H1 (cell line): ENCODE data around the gene KRT83. TPM values are rescaled to one million over a fixed set of nuclear protein-coding genes. Genes with fewer than 3 reads are reported as not detected.

Experiments used
- CTCF ChIA-PET: fragments of 300-600 bp; sonication (Branson Sonifier 250); formaldehyde crosslinking; loops from one replicate; lab custom pipeline; 2021; ENCODE audit not compliant: partially characterized antibody; lab: Charles Lee
- POLR2A ChIA-PET: fragments of 300-600 bp; sonication (Branson Sonifier 250); formaldehyde crosslinking; loops from one replicate; lab custom pipeline; 2021; ENCODE audit warnings: inconsistent platforms; ENCODE audit not compliant: partially characterized antibody; lab: Charles Lee
- DNase-seq, 2 experiments: peaks; one replicate each; pipeline versions ENCODE4 v3.0.0 to v3.0.0-alpha.2; 2010 to 2022; ENCODE audit warnings: low spot score in 2 of 2, low read depth in 1 of 2, mixed read lengths in 1 of 2
- FAIRE-seq: peaks from 2 replicates; lab custom pipeline; 2011; peaks lifted over from hg19 to GRCh38; lab: Jason Lieb, UNC
- H2AFZ ChIP-seq: 2 replicates; pipeline ENCODE4 v1.8.1; 2012; ENCODE audit warnings: low read length, inconsistent platforms
- H2AK5ac ChIP-seq: 2 replicates; pipeline ENCODE4 v1.6.1; 2013; ENCODE audit warnings: low read depth, low read length
- H2BK120ac ChIP-seq: replicated peaks from 2 replicates; pipeline ENCODE3; 2013; ENCODE audit warnings: low read depth, low read length, inconsistent platforms
- H2BK12ac ChIP-seq: 2 replicates; pipeline ENCODE4 v1.6.1; 2013; ENCODE audit warnings: low read depth, low read length
- H2BK15ac ChIP-seq: 2 replicates; pipeline ENCODE4 v1.6.1; 2013; ENCODE audit warnings: low read length
- H2BK20ac ChIP-seq: 2 replicates; pipeline ENCODE4 v1.6.1; 2013; ENCODE audit warnings: low read length
- H2BK5ac ChIP-seq: 2 replicates; pipeline ENCODE4 v1.6.1; 2013; ENCODE audit warnings: low read depth, low read length
- H3K14ac ChIP-seq: 2 replicates; pipeline ENCODE4 v1.6.1; 2013; ENCODE audit warnings: inconsistent platforms; ENCODE audit not compliant: insufficient read length
- H3K18ac ChIP-seq: 2 replicates; pipeline ENCODE4 v1.6.1; 2013; ENCODE audit warnings: low read length; ENCODE audit errors: extremely low read depth
- H3K23ac ChIP-seq: 2 replicates; pipeline ENCODE4 v1.6.1; 2013; ENCODE audit warnings: inconsistent platforms; ENCODE audit not compliant: insufficient read length
- H3K23me2 ChIP-seq: 2 replicates; pipeline ENCODE4 v1.6.1; 2013; ENCODE audit warnings: low read depth, low read length
- H3K27ac ChIP-seq: 2 replicates; pipeline ENCODE4 v1.6.1; 2011; ENCODE audit warnings: low read depth, low read length, inconsistent platforms
- H3K27me3 ChIP-seq, 4 experiments: replicated peaks in 1 of 4; 1 replicate in 1 of 4; 2 replicates in 3 of 4; pipeline versions ENCODE4 v1.6.1 to v1.8.1; 2011 to 2013; ENCODE audit warnings: low read length in 3 of 4, mild to moderate bottlenecking in 3 of 4, inconsistent platforms in 2 of 4, mixed read lengths in 2 of 4, moderate library complexity in 1 of 4; ENCODE audit not compliant: control insufficient read depth in 3 of 4, insufficient read depth in 3 of 4; ENCODE audit errors: extremely low read depth in 1 of 4
- H3K36me3 ChIP-seq, 4 experiments: 2 replicates each; pipeline versions ENCODE4 v1.6.1 to v1.8.1; 2011 to 2013; ENCODE audit warnings: mild to moderate bottlenecking in 4 of 4, low read length in 3 of 4, moderate library complexity in 2 of 4, control low read depth in 1 of 4, inconsistent platforms in 1 of 4; ENCODE audit not compliant: insufficient read depth in 4 of 4, control insufficient read depth in 2 of 4
- H3K4ac ChIP-seq: replicated peaks from 2 replicates; pipeline ENCODE3; 2013; ENCODE audit warnings: low read length, low read depth, mixed read lengths, inconsistent platforms; ENCODE audit not compliant: insufficient read length
- H3K4me1 ChIP-seq, 4 experiments: replicated peaks in 1 of 4; 1 replicate in 1 of 4; 2 replicates in 3 of 4; pipeline versions ENCODE4 v1.6.1 to v1.8.1; 2011 to 2013; ENCODE audit warnings: low read length in 3 of 4, inconsistent platforms in 2 of 4, mixed read lengths in 1 of 4; ENCODE audit not compliant: insufficient read depth in 4 of 4, control insufficient read depth in 3 of 4
- H3K4me2 ChIP-seq, 2 experiments: 2 replicates each; pipeline versions ENCODE4 v1.6.1 to v1.8.1; 2011 to 2013; ENCODE audit warnings: low read depth in 2 of 2, low read length in 2 of 2, control low read depth in 1 of 2, inconsistent platforms in 1 of 2, mild to moderate bottlenecking in 1 of 2; ENCODE audit not compliant: insufficient read depth in 1 of 2
- H3K4me3 ChIP-seq, 4 experiments: fragments of 200-600, 300-600 bp in 1 of 4; sonication (generic), shearing (Covaris generic), sonication (Bioruptor Twin) in 1 of 4; 2 replicates each; pipeline versions ENCODE4 v1.5.1 to v1.8.1; 2011 to 2016; ENCODE audit warnings: low read length in 4 of 4, low read depth in 3 of 4, control low read depth in 2 of 4, inconsistent platforms in 2 of 4, mild to moderate bottlenecking in 2 of 4, mixed read lengths in 1 of 4, moderate library complexity in 1 of 4; ENCODE audit not compliant: insufficient read depth in 2 of 4; ENCODE audit errors: extremely low read depth in 1 of 4
- H3K56ac ChIP-seq: replicated peaks from 2 replicates; pipeline ENCODE3; 2013; ENCODE audit warnings: low read depth, mild to moderate bottlenecking, mixed read lengths, low read length, inconsistent platforms; ENCODE audit not compliant: insufficient read length
- H3K79me1 ChIP-seq: 2 replicates; pipeline ENCODE4 v1.6.1; 2013; ENCODE audit warnings: low read depth, low read length, control low read depth
- H3K79me2 ChIP-seq, 2 experiments: 2 replicates each; pipeline versions ENCODE4 v1.6.1 to v1.8.1; 2012 to 2013; ENCODE audit warnings: low read length in 2 of 2, mild to moderate bottlenecking in 2 of 2, inconsistent platforms in 1 of 2; ENCODE audit not compliant: insufficient read depth in 2 of 2, control insufficient read depth in 1 of 2
- H3K9ac ChIP-seq, 4 experiments: replicated peaks in 1 of 4; 1 replicate in 1 of 4; 2 replicates in 3 of 4; pipeline versions ENCODE4 v1.6.1 to v1.8.1; 2011 to 2013; ENCODE audit warnings: low read depth in 3 of 4, low read length in 3 of 4, control low read depth in 2 of 4, mild to moderate bottlenecking in 2 of 4, moderate library complexity in 2 of 4, inconsistent platforms in 1 of 4; ENCODE audit errors: extremely low read depth in 1 of 4
- H3K9me3 ChIP-seq, 2 experiments: 2 replicates each; pipeline versions ENCODE4 v1.6.1 to v1.8.1; 2012 to 2013; ENCODE audit warnings: mild to moderate bottlenecking in 2 of 2, moderate library complexity in 2 of 2, control low read depth in 1 of 2, inconsistent platforms in 1 of 2, low read depth in 1 of 2, low read length in 1 of 2, mixed read lengths in 1 of 2; ENCODE audit not compliant: insufficient read depth in 2 of 2
- H4K20me1 ChIP-seq, 2 experiments: replicated peaks in 1 of 2; 2 replicates each; pipeline versions ENCODE3 to v1.8.1; 2011 to 2013; ENCODE audit warnings: inconsistent platforms in 2 of 2, low read length in 2 of 2, mild to moderate bottlenecking in 1 of 2; ENCODE audit not compliant: insufficient read depth in 2 of 2, control insufficient read depth in 1 of 2
- H4K5ac ChIP-seq: 2 replicates; pipeline ENCODE4 v1.6.1; 2013; ENCODE audit warnings: low read length, low read depth, mixed read lengths, inconsistent platforms; ENCODE audit not compliant: insufficient read length
- H4K8ac ChIP-seq: 2 replicates; pipeline ENCODE4 v1.8.0; 2013; ENCODE audit warnings: mild to moderate bottlenecking, moderate library complexity, low read length, inconsistent platforms; ENCODE audit not compliant: insufficient read depth; ENCODE audit errors: extremely low read depth
- H4K91ac ChIP-seq: replicated peaks from 2 replicates; pipeline ENCODE3; 2013; ENCODE audit warnings: low read length, mixed read lengths, inconsistent platforms; ENCODE audit not compliant: insufficient read length
- WGBS, 2 experiments: shearing (Covaris generic) in 1 of 2; methylation state at CpG; one replicate each; pipeline versions ENCODE4 v1.1.6 to v1.1.7; 2013 to 2015; ENCODE audit warnings: low lambda C conversion rate in 2 of 2, mixed read lengths in 2 of 2, inconsistent platforms in 1 of 2, low coverage in 1 of 2, missing lambda C conversion rate in 1 of 2; ENCODE audit not compliant: insufficient replicate concordance in 2 of 2, insufficient coverage in 1 of 2, insufficient read length in 1 of 2; ENCODE audit errors: extremely low coverage in 1 of 2, missing lambda C conversion rate in 1 of 2; 5-methylcytosine and 5-hydroxymethylcytosine counted together
- polyA plus RNA-seq, 7 experiments: library from polyadenylated mRNA; depleted of rRNA in 3 of 7; stranded (reverse) in 5 of 7; unstranded in 2 of 7; fragments of >200 nt in 5 of 7; fragments of 200-250 nt in 2 of 7; gene quantifications; 1 replicate in 5 of 7; 2 replicates in 1 of 7; 4 replicates in 1 of 7; pipeline versions ENCODE4 v1.2.1 to v1.2.3, GENCODE V29; 2011 to 2013; ENCODE audit warnings: missing spikeins in 2 of 7, mixed read lengths in 2 of 7
- total RNA-seq: library from RNA; stranded (reverse); fragmentation: NEBNext Ultra II Directional; extraction: Animal tissue kit (Norgen Biotek cat#: 25700); gene quantifications from 2 replicates; pipeline ENCODE4 v1.2.1, GENCODE V29; 2021
- TF ChIP-seq, protein P1 (sequence below): IDR thresholded peaks from 2 replicates; pipeline ENCODE4 v1.6.1; 2012; ENCODE audit warnings: low read length, inconsistent platforms

The KRT83 gene
- total and polyA plus RNA-seq, 2 of the 8 experiments (the other 6 are each of a cell fraction or from before 2014, with no cell fraction given), result not detected

DNA sequence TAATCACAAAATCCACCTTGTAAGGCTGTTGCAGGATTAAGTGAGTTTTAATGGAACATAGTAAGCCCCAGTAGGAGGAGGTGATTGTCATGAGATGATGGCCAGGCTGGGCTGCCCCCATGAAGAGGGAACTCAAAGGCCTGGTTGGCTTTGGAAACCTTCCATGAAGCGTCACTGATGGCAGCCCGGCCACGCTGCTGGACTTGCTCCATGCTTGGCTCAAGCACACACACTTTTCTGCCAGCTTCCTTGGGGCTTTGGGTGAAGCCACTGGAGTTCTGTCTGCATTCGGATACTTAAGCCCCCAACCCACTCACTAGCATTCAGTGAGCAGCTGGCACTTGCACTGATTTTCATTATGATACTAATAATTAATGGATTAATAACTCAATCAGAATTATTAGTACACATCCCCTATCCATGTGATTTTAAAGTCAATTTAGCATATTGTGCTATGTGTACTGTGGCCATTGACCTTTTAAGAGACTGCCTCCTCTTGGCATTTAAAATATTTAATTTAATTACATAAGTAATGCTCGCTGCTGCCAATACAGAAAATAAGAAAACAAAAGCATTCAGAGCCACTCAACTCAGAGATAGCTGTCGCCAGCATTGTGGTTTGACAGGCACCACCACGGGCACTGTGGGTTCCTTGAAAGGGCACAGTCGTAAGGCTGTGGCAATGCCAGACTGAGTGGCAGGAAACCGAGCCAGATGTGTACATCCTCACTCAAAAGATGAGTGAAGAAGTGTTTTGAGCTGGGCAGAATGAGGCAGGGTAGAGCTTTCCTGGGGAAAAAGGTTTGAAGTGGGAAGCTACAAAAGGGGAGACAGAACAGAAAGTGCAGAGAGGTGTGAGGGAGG, 30.2 kb upstream of the KRT83 start:
- no peak overlapping the region for H3K27ac ChIP-seq
- no peak overlapping the region for H2BK20ac ChIP-seq
- H3K36me3 ChIP-seq, result no peaks in the 10 kb centered on the region
- H2AK5ac ChIP-seq, result no peak overlapping the region
- no peak overlapping the region for H4K91ac ChIP-seq
- CTCF ChIA-PET, result interaction anchor here (0.8 to 10.7 kb wide), 13 partner anchors 11 to 196 kb away, joined by 3 to 88 read pairs (median 5); partner anchors contain the start of gene KRT85
- no peak overlapping the region for H3K18ac ChIP-seq
- H3K79me1 ChIP-seq, result no peaks in the 10 kb centered on the region
- H3K4ac ChIP-seq, result no peak overlapping the region
- no peaks in the 10 kb centered on the region for H3K27me3 ChIP-seq
- H3K9me3 ChIP-seq, result no peaks in the 10 kb centered on the region; a peak in 1 of 4 replicates
- H2BK5ac ChIP-seq, result no peak overlapping the region
- H4K20me1 ChIP-seq, result no peaks in the 10 kb centered on the region
- DNase-seq (no peak), FAIRE-seq (no peak)
- no peak overlapping the region for H4K8ac ChIP-seq
- WGBS, 2 experiments, result 84% methylated on average over 9 of the region's 9 CpGs; no CpG with 5 or more reads in 1 of the 2 experiments
- no peak overlapping the region for H3K4me3 ChIP-seq
- H3K14ac ChIP-seq, result no peak overlapping the region
- H2BK15ac ChIP-seq, result no peak overlapping the region
- no peaks in the 10 kb centered on the region for H3K79me2 ChIP-seq
- H3K4me2 ChIP-seq, result no peak overlapping the region
- no peak overlapping the region for H2BK12ac ChIP-seq
- H3K56ac ChIP-seq, result no peak overlapping the region
- H3K23me2 ChIP-seq, result no peaks in the 10 kb centered on the region
- H2AFZ ChIP-seq, result no peak overlapping the region
- H3K23ac ChIP-seq, result no peak overlapping the region
- no peak overlapping the region for H4K5ac ChIP-seq
- H3K4me1 ChIP-seq, result no peaks in the 10 kb centered on the region
- H3K9ac ChIP-seq, result no peak overlapping the region
- no peak overlapping the region for H2BK120ac ChIP-seq
- POLR2A ChIA-PET, result no interaction called here
- TF ChIP-seq, protein P1, sequence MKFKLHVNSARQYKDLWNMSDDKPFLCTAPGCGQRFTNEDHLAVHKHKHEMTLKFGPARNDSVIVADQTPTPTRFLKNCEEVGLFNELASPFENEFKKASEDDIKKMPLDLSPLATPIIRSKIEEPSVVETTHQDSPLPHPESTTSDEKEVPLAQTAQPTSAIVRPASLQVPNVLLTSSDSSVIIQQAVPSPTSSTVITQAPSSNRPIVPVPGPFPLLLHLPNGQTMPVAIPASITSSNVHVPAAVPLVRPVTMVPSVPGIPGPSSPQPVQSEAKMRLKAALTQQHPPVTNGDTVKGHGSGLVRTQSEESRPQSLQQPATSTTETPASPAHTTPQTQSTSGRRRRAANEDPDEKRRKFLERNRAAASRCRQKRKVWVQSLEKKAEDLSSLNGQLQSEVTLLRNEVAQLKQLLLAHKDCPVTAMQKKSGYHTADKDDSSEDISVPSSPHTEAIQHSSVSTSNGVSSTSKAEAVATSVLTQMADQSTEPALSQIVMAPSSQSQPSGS, result no peak
